Measurements from ENCODE around the gene ZDHHC19. TPM values are rescaled to one million over a fixed set of nuclear protein-coding genes. Genes with fewer than 3 reads are reported as not detected.

ZDHHC19 gene
- total and polyA plus RNA-seq, 2 experiments from 2014 or later: 1.3 to 15.7 TPM

DNA sequence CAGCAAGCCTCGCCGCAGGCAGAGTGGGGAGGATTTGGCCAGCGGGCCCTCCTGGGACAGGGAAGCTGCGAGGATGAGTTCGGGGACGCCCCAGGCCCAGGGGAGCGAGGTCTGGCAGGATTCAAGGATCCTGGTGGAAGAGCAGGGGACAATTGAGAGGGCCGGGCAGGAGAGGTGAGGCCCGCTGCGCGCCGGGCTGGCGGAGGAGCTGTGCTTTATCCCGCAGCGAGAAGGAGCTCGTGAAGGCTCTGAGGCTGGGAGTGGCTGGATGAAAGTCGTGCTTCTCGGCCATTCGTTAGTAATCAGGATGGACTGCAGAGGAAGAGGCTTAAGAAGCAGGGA lies 8.7 kb upstream of the ZDHHC19 start:
- peaks cover 13% of the 10 kb centered on the region for H3F3A ChIP-seq (replicated peaks; ENCODE audit: low read depth)
- H3K4me1 ChIP-seq (ENCODE audit: insufficient read depth): peaks cover 9% of the 10 kb centered on the region; the same call in 1 of the 2 replicates
- ATAC-seq (no peak), DNase-seq (ENCODE audit: low spot score) (no peak)
- H3K4me1 Mint-ChIP-seq: peaks cover 24% of the 10 kb centered on the region
- peaks cover 13% of the 10 kb centered on the region for H3K27me3 Mint-ChIP-seq (ENCODE audit: insufficient read depth, low read depth, poor library complexity)
- H2AFZ ChIP-seq: no peak overlapping the region
- peaks cover 4% of the 10 kb centered on the region; the same call in 1 of the 3 replicates for H3K36me3 Mint-ChIP-seq (ENCODE audit: low read depth)
- no peak overlapping the region for H3K27ac ChIP-seq (ENCODE audit: low read depth)
- H3K79me2 ChIP-seq (replicated peaks; ENCODE audit: insufficient read depth): no peaks in the 10 kb centered on the region
- H3K27me3 ChIP-seq (ENCODE audit: insufficient read depth): no peaks in the 10 kb centered on the region
- H3K9me3 Mint-ChIP-seq: no peaks in the 10 kb centered on the region; the same call in 2 of the 3 replicates
- H3K9me2 ChIP-seq (ENCODE audit: insufficient read depth): no peaks in the 10 kb centered on the region
- H4K20me1 ChIP-seq (replicated peaks; ENCODE audit: insufficient read depth): no peaks in the 10 kb centered on the region
- H3K4me3 ChIP-seq: no peak overlapping the region
- no peak for TF ChIP-seq POLR2AphosphoS5 (IDR thresholded peaks at IDR 0.05; ENCODE audit: low read depth)
- TF ChIP-seq, protein P1, sequence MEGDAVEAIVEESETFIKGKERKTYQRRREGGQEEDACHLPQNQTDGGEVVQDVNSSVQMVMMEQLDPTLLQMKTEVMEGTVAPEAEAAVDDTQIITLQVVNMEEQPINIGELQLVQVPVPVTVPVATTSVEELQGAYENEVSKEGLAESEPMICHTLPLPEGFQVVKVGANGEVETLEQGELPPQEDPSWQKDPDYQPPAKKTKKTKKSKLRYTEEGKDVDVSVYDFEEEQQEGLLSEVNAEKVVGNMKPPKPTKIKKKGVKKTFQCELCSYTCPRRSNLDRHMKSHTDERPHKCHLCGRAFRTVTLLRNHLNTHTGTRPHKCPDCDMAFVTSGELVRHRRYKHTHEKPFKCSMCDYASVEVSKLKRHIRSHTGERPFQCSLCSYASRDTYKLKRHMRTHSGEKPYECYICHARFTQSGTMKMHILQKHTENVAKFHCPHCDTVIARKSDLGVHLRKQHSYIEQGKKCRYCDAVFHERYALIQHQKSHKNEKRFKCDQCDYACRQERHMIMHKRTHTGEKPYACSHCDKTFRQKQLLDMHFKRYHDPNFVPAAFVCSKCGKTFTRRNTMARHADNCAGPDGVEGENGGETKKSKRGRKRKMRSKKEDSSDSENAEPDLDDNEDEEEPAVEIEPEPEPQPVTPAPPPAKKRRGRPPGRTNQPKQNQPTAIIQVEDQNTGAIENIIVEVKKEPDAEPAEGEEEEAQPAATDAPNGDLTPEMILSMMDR (conservative IDR thresholded peaks at IDR 0.05; ENCODE audit: low read depth in 2 of 2): no peak
- TF ChIP-seq, protein P2, sequence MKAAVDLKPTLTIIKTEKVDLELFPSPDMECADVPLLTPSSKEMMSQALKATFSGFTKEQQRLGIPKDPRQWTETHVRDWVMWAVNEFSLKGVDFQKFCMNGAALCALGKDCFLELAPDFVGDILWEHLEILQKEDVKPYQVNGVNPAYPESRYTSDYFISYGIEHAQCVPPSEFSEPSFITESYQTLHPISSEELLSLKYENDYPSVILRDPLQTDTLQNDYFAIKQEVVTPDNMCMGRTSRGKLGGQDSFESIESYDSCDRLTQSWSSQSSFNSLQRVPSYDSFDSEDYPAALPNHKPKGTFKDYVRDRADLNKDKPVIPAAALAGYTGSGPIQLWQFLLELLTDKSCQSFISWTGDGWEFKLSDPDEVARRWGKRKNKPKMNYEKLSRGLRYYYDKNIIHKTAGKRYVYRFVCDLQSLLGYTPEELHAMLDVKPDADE (IDR thresholded peaks at IDR 0.05): no peak
- TF ChIP-seq EZH2 (IDR thresholded peaks at IDR 0.05; ENCODE audit: low read depth, unreplicated experiment): no peak
- no peak overlapping the region for H3K4me2 ChIP-seq
- no peak overlapping the region for H3K27ac Mint-ChIP-seq
- H3K4me3 Mint-ChIP-seq: no peak overlapping the region
- no peaks in the 10 kb centered on the region; the same call in 1 of the 2 replicates for H3K36me3 ChIP-seq (ENCODE audit: insufficient read depth)

DNA sequence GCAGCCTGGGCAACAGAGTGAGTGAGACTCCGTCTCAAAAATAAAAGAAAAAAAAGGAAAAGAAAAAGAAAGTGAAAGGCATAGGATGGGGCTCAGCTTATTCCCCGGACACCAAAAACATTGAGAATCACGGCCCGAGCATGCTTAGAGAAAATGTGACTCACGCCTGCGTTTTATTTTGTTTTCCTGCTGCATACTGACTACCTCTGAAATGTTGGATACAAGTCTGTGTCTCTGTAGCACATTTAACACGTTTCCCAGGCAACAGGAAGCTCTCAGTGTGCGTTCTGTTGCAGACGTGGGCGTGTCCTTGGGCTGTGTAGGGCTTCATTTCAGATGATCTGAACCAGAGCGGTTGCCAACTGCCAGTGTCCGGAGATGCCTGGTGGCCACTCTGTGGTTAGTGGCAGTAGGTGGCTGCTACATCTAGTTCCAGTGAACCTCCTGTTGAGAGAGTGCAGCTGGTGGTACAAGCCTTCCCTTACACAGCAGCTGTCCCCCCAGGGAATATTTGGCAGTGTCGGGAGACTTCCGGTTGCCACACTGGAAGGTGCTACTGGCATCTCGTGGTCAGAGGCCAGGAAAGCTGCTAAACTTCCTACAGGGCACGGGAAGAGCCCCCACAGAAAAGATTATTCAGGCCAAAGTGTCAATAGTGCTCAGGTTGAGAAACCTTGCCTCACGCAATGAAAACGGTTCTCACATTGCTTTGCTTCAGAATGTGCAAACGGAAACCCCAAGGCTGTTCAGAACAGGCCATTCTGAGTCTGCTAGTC lies 8.2 kb upstream of the ZDHHC19 start:
- no peaks in the 10 kb centered on the region for H3K9me2 ChIP-seq (ENCODE audit: insufficient read depth)
- H3K27ac ChIP-seq (ENCODE audit: low read depth): no peak overlapping the region
- H3K9me3 Mint-ChIP-seq: no peaks in the 10 kb centered on the region; the same call in 2 of the 3 replicates
- no peak overlapping the region for H3K4me2 ChIP-seq
- H3K27me3 Mint-ChIP-seq (ENCODE audit: insufficient read depth, low read depth, poor library complexity): peaks cover 12% of the 10 kb centered on the region
- ATAC-seq (no peak), DNase-seq (ENCODE audit: low spot score) (peak; percentile 39)
- H3K27me3 ChIP-seq (ENCODE audit: insufficient read depth): no peaks in the 10 kb centered on the region
- no peaks in the 10 kb centered on the region; the same call in 1 of the 2 replicates for H3K36me3 ChIP-seq (ENCODE audit: insufficient read depth)
- H3F3A ChIP-seq (replicated peaks; ENCODE audit: low read depth): peaks cover 13% of the 10 kb centered on the region
- H3K79me2 ChIP-seq (replicated peaks; ENCODE audit: insufficient read depth): no peaks in the 10 kb centered on the region
- no peak overlapping the region for H3K27ac Mint-ChIP-seq
- no peak overlapping the region for H3K4me3 ChIP-seq
- peaks cover 27% of the 10 kb centered on the region for H3K4me1 Mint-ChIP-seq
- H2AFZ ChIP-seq: no peak overlapping the region
- peaks cover 4% of the 10 kb centered on the region; the same call in 1 of the 3 replicates for H3K36me3 Mint-ChIP-seq (ENCODE audit: low read depth)
- peaks cover 9% of the 10 kb centered on the region; the same call in 1 of the 2 replicates for H3K4me1 ChIP-seq (ENCODE audit: insufficient read depth)
- no peak overlapping the region for H3K4me3 Mint-ChIP-seq
- H4K20me1 ChIP-seq (replicated peaks; ENCODE audit: insufficient read depth): no peaks in the 10 kb centered on the region
- TF ChIP-seq CREB1 (CRISPR knock-in tag; IDR thresholded peaks at IDR 0.05; ENCODE audit: low read depth): no peak
- no peak for TF ChIP-seq EZH2phosphoT487 (IDR thresholded peaks at IDR 0.05; ENCODE audit: unreplicated experiment)
- TF ChIP-seq, protein P3, sequence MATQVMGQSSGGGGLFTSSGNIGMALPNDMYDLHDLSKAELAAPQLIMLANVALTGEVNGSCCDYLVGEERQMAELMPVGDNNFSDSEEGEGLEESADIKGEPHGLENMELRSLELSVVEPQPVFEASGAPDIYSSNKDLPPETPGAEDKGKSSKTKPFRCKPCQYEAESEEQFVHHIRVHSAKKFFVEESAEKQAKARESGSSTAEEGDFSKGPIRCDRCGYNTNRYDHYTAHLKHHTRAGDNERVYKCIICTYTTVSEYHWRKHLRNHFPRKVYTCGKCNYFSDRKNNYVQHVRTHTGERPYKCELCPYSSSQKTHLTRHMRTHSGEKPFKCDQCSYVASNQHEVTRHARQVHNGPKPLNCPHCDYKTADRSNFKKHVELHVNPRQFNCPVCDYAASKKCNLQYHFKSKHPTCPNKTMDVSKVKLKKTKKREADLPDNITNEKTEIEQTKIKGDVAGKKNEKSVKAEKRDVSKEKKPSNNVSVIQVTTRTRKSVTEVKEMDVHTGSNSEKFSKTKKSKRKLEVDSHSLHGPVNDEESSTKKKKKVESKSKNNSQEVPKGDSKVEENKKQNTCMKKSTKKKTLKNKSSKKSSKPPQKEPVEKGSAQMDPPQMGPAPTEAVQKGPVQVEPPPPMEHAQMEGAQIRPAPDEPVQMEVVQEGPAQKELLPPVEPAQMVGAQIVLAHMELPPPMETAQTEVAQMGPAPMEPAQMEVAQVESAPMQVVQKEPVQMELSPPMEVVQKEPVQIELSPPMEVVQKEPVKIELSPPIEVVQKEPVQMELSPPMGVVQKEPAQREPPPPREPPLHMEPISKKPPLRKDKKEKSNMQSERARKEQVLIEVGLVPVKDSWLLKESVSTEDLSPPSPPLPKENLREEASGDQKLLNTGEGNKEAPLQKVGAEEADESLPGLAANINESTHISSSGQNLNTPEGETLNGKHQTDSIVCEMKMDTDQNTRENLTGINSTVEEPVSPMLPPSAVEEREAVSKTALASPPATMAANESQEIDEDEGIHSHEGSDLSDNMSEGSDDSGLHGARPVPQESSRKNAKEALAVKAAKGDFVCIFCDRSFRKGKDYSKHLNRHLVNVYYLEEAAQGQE (IDR thresholded peaks at IDR 0.05; ENCODE audit: unreplicated experiment): no peak
- no peak for TF ChIP-seq EZH2 (IDR thresholded peaks at IDR 0.05; ENCODE audit: low read depth, unreplicated experiment)
- TF ChIP-seq, protein P2 (IDR thresholded peaks at IDR 0.05): no peak
